GM12873 (cell line): ENCODE results near the gene SORCS3.
A peak's percentile ranks its signal among the peaks of the same experiment; 100 is the strongest.

ENCODE experiments used
- TF ChIP-seq, protein P1 (sequence below): IDR thresholded peaks from 2 replicates; pipeline ENCODE4 v1.5.1; 2012; ENCODE audit warnings: low read depth, mild to moderate bottlenecking, moderate library complexity, low read length, control low read depth; ENCODE audit not compliant: insufficient read depth; ENCODE audit errors: missing control alignments

Gene SORCS3

DNA sequence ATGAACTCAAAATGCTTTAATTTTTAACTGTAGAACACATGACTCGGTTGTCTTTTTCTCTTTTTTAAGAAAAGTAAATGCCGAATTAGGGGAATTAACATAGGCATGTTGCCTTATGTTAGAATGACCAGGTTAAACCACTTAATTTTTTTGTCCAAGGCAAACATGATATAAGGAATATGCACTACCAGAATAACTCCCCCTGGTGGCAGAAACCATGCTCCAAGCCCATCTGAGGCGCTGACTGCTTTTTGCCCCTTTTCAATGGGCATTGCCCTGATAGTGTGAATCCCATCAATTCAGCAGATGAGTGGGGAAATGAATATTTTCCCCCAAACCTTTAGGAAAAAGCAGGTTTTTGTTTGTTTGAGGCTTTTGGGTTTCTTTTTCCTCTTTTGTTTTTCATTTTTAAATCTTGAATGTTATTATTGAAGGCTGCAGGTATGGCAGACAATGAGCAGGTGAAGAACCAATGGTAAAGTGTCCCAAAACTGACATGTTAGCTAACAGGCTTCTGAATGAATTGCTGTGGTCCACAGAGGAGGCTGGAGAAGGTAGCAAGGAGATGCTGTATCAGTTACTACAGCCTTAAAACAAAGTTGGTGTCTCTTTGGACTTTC, 284.3 kb downstream of the SORCS3 start:
- TF ChIP-seq, protein P1, sequence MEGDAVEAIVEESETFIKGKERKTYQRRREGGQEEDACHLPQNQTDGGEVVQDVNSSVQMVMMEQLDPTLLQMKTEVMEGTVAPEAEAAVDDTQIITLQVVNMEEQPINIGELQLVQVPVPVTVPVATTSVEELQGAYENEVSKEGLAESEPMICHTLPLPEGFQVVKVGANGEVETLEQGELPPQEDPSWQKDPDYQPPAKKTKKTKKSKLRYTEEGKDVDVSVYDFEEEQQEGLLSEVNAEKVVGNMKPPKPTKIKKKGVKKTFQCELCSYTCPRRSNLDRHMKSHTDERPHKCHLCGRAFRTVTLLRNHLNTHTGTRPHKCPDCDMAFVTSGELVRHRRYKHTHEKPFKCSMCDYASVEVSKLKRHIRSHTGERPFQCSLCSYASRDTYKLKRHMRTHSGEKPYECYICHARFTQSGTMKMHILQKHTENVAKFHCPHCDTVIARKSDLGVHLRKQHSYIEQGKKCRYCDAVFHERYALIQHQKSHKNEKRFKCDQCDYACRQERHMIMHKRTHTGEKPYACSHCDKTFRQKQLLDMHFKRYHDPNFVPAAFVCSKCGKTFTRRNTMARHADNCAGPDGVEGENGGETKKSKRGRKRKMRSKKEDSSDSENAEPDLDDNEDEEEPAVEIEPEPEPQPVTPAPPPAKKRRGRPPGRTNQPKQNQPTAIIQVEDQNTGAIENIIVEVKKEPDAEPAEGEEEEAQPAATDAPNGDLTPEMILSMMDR: peak; percentile 69

DNA sequence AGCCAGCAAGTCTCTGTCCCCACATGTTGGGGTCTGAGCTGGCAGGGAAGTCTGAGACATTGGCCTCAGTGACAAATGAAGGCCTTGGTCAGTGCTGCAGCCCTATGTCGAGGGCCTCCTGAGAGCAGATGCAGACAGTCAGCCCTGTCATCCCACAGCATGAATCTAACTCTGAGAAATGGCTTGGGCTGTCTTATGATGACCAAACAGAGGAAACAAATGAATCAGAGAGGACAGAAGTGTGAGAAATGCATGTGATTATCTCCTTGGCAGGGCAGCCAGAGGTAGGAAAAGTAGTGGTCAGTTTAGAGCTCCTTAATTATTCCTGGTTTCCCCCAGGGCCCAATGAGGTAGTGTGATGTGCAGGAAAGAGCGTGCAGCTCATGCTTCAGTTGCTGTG, 287.6 kb downstream of the SORCS3 start:
- TF ChIP-seq, protein P1: no peak

DNA sequence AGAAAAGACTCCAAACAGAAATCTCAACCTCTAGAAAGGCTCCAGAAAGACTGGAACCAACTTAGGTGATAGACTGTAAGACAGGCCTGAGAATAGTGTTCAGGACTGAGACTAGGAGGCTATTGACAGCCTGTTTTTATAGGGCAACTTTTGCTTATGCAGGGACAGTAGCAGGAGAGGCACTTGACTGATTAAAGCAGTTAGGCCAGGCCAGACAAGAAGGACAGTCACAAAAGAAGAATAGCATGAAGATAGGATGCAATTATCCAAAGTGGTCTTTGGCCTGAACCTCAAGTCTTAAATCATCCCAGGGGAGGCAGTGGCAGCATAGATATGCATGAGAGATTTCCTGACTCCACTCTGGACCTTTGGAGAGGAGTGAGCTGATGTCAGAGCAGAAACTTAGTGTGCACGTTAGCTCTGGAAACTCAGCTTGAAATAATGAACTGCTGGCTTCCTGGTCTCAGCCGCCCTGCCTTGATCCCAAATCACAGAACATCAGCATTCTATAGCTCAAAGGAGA, 290.6 kb downstream of the SORCS3 start:
- TF ChIP-seq, protein P1: no peak

DNA sequence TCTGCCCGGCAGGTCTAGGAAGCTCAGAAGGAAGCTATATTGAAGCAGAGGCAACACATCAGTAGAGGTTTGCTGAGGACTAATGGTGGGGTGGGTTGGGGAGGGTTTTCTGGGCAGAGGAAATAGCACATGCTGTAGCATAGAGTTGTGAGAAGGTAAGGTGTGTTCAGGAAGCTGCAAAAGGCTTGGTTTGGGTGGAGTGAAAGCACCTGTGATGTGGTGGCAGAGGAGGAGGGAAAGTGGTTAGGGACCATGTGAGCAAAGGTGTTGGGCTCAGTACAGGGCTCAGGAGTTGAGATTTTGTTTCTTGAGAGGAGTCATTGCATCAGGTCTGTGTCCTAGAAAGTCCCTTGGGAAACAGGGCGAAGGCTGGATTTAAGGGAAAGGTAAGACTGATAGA, 294.6 kb downstream of the SORCS3 start:
- TF ChIP-seq, protein P1: no peak

DNA sequence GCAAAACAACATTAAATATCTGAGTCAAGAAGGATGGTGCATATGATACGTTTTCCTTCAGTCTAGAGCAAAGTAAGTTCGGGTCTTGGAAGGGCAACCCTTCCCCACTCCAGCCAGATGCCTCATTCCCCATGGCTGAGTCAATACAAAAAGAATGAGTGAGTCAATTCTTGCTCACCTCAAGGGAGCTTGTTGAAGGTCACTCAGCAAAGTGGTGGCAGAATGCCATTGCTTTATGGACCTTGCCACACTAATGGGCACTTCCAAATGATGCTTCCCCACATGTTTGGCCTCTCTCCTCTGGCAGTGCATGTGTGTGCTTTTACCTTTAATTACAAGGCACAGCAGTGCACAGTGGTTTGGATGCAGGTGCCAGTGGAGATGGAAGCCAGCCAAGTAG, 296.5 kb downstream of the SORCS3 start:
- TF ChIP-seq, protein P1: no peak

DNA sequence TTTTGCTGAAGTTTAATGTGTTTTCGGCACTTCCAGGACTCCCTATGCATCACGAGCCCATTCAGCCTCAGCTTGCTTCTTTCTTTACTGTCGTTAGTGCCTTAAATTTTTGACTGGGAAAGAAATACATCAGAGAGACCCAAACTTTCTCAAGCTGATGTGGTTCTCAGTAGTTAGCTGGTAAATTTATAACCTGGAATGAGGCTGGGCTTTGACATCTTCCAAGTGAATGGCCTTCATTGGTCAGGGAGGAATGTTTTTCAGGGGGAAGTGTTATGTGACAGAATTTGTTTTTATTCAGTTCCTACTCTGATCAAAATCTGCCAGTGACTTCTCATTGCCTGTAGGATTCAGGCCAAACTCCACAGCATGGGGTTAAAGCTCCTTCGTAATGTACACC, 296.9 kb downstream of the SORCS3 start:
- TF ChIP-seq, protein P1: no peak

DNA sequence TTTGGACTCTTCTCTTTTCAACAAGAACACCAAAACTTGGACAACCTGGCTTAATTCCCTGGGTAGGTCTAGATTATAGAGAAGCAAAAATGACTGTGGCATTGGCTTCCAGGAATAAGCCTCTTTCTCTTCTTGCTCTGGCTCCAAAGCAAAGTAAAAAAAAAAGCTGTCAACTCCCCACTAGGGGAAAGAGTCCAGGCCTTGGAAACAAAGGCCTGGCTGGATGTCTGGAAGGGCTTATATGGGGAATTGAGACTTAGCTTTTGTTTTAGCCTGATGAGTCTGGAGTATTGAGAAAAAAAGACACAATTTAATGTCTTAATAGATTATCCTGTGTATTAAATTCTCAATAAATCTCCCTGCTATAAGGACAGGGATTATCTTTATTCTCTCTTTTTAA, 300.6 kb downstream of the SORCS3 start:
- TF ChIP-seq, protein P1: no peak

DNA sequence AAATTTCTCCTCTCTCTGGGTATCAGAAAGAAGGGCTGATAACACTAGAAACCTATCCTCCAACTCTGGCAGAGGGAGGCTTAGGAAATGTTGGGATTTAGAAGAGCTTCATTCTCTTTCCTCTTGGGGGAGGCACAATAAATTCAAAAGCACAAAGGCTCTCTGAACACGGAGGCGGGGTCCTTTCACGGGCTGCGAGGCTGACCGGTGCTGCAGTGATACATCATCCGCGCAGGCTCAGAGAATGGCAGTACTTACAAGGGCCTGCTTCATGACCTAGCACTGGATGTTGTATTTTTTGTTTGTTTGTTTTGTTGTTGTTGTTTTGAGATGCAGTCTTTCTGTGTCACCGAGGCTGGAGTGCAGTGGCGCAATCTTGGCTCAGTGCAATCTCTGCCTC, 306.2 kb downstream of the SORCS3 start:
- TF ChIP-seq, protein P1: no peak
